Sigmoid colon (tissue), 4 donors: Measurements from ENCODE around the gene ARAP3.

Source experiments
- EP300 ChIP-seq, 4 donors: sonication (generic); formaldehyde crosslinking; IDR thresholded peaks; one replicate each; pipeline ENCODE4 v1.6.1; 2017; ENCODE audit warnings: antibody characterized with exemption in 4 of 4
- POLR2AphosphoS5 ChIP-seq, 4 donors: sonication (generic); formaldehyde crosslinking; IDR thresholded peaks; one replicate each; pipeline ENCODE4 v1.6.1; 2017; ENCODE audit warnings: antibody characterized with exemption in 4 of 4
- TF ChIP-seq, protein P1 (sequence below), 4 experiments: fragments of 450-650 bp in 3 of 4; fragments of 200-600 bp in 1 of 4; IDR thresholded peaks; one replicate each; pipeline ENCODE4 v1.5.1; 2016 to 2019; ENCODE audit warnings: antibody characterized with exemption in 4 of 4, mild to moderate bottlenecking in 3 of 4, moderate library complexity in 2 of 4

DNA sequence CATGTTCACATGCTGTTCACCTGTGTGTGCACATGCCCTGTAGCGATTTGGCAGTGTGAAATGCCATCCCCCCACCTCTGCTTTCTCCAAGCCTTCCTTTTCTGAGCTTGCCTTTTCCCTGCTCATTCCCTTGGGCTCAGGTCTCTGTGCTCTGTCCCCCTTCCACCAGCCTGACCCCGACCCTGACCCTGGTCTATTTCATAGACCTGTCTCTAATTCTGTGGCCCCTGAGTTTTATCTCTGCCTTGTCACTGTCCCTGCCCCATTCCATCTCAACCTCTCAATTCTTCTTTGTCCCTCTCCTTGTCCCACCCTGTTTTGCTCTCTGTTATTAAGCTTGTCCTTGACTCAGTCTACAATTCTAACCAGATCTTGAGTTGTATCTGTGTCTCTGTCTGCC lies 735 bp downstream of the ARAP3 start:
- TF ChIP-seq, protein P1, sequence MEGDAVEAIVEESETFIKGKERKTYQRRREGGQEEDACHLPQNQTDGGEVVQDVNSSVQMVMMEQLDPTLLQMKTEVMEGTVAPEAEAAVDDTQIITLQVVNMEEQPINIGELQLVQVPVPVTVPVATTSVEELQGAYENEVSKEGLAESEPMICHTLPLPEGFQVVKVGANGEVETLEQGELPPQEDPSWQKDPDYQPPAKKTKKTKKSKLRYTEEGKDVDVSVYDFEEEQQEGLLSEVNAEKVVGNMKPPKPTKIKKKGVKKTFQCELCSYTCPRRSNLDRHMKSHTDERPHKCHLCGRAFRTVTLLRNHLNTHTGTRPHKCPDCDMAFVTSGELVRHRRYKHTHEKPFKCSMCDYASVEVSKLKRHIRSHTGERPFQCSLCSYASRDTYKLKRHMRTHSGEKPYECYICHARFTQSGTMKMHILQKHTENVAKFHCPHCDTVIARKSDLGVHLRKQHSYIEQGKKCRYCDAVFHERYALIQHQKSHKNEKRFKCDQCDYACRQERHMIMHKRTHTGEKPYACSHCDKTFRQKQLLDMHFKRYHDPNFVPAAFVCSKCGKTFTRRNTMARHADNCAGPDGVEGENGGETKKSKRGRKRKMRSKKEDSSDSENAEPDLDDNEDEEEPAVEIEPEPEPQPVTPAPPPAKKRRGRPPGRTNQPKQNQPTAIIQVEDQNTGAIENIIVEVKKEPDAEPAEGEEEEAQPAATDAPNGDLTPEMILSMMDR (IDR thresholded peaks at IDR 0.05): no peak
- no peak for TF ChIP-seq EP300 (IDR thresholded peaks at IDR 0.05)
- TF ChIP-seq POLR2AphosphoS5 (IDR thresholded peaks at IDR 0.05): no peak
